Measurements from ENCODE around the gene EN1. TPM values are rescaled to one million over a fixed set of nuclear protein-coding genes. Genes with fewer than 3 reads are reported as not detected.

EN1 gene
- total RNA-seq, 4 donors from 2014 or later, result not detected

GRCh38 chr2:118811514-118812115 is 35.8 kb downstream of the EN1 start:
- intact Hi-C loops (cut with DNase I), result no loop called here
- no peak for DNase-seq
- peaks cover 0 to 95% (median 0%) of the 10 kb centered on the region in 4 donors for H3K27me3 ChIP-seq
- H3K36me3 ChIP-seq, result no peaks in the 10 kb centered on the region
- H3K4me1 ChIP-seq, result peaks cover 0 to 8% (median 0%) of the 10 kb centered on the region in 3 donors
- no peak overlapping the region for H3K4me3 ChIP-seq
- no peak overlapping the region for H3K27ac ChIP-seq
- H3K9me3 ChIP-seq, result no peaks in the 10 kb centered on the region
- 40 to 48% methylated on average over 2 of the region's 2 CpGs for WGBS, 2 donors
- TF ChIP-seq POLR2A (IDR thresholded peaks at IDR 0.05), result no peak
- TF ChIP-seq, protein P1, sequence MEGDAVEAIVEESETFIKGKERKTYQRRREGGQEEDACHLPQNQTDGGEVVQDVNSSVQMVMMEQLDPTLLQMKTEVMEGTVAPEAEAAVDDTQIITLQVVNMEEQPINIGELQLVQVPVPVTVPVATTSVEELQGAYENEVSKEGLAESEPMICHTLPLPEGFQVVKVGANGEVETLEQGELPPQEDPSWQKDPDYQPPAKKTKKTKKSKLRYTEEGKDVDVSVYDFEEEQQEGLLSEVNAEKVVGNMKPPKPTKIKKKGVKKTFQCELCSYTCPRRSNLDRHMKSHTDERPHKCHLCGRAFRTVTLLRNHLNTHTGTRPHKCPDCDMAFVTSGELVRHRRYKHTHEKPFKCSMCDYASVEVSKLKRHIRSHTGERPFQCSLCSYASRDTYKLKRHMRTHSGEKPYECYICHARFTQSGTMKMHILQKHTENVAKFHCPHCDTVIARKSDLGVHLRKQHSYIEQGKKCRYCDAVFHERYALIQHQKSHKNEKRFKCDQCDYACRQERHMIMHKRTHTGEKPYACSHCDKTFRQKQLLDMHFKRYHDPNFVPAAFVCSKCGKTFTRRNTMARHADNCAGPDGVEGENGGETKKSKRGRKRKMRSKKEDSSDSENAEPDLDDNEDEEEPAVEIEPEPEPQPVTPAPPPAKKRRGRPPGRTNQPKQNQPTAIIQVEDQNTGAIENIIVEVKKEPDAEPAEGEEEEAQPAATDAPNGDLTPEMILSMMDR (IDR thresholded peaks at IDR 0.05), result no peak

GRCh38 chr2:118810766-118811165 is 36.7 kb downstream of the EN1 start:
- DNase-seq, result no peak
- Histone ChIP-seq H3K9me3 (no peaks in the 10 kb centered on the region), H3K4me3 (no peak overlapping the region), H3K27me3 (peaks cover 0 to 95% (median 0%) of the 10 kb centered on the region in 4 donors), H3K36me3 (no peaks in the 10 kb centered on the region), H3K4me1 (peaks cover 0 to 8% (median 0%) of the 10 kb centered on the region in 3 donors), H3K27ac (no peak overlapping the region)
- intact Hi-C loops (cut with DNase I), result no loop called here
- TF ChIP-seq, protein P1 (IDR thresholded peaks at IDR 0.05), result no peak
- no peak for TF ChIP-seq POLR2A (IDR thresholded peaks at IDR 0.05)
- 76 to 83% methylated on average over 2 to 5 of the region's 7 CpGs for WGBS, 2 donors

DNA sequence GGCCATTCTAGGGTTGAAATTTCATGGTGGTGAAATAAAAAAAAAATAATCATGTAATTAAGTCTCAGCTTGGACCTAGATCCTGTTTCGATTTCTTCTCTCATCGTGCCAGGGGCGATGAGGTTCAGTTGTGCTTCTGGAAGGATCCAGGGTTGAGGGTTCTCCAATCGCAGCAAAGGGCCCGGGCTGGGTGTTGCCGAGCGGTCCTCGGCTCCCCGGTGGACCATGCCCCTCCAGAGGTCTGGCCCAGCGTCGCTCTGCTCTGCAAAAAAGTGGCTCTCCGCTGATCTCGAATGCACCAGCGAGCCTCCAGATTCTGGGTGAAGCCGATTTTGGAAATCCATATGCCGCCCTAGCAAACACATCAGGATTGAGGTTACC is 39.0 kb downstream of the EN1 start:
- no peak for TF ChIP-seq POLR2A (IDR thresholded peaks at IDR 0.05)
- TF ChIP-seq, protein P1 (IDR thresholded peaks at IDR 0.05), result no peak

DNA sequence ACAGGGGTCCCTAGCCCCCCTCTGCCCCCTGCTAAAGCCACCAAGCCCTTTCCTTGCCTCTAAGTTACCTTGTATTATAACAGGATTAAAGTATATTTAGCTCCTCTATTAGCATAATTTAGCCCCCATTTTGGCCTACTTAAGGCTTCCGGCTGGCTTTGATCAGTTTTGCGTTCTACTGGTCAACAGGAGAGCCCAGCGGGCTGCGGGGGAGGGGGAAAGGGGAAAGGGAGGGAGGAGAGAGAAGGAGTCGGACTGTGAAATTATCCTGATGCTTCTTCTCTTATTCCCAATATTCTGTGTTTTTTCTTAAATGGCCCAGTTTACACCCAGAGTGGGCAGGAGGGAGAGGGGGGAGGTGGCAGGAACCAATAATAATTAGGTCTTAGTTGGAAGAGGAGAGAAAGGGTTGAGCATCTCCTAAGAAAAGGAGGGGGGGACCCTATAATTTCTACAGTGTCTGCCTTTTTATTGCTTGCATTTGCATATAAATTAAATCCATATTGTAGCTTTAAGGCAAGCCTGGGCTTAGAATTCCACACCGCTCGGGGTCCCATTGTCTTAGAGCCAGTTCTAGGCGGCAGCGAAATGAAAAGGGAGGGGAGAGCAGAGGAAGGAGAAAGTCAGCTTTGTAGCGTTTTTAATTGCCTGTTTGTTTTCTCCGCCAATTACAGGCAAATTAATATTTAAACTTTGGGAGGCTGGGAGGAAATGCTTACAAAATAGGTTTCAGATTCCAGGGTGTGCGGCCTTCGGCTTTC is 39.6 kb downstream of the EN1 start:
- no peak overlapping the region for H3K27ac ChIP-seq

More for the DNA sequence above, 39.0 kb downstream of the EN1 start:
- no peak for DNase-seq
- peak overlapping the region in 3 of 4 donors; percentile 4 to 47 (median 15) for H3K4me3 ChIP-seq
- H3K36me3 ChIP-seq, result no peaks in the 10 kb centered on the region
- peaks cover 0 to 85% (median 0%) of the 10 kb centered on the region in 4 donors for H3K27me3 ChIP-seq
- no peak overlapping the region for H3K27ac ChIP-seq
- H3K9me3 ChIP-seq, result no peaks in the 10 kb centered on the region
- H3K4me1 ChIP-seq, result peaks cover 0 to 8% (median 0%) of the 10 kb centered on the region in 3 donors
- intact Hi-C loops (cut with DNase I), result no loop called here
- 16 to 22% methylated on average over 5 to 7 of the region's 16 CpGs for WGBS, 2 donors

More for the DNA sequence above, 39.6 kb downstream of the EN1 start:
- intact Hi-C loops (cut with DNase I), result no loop called here
- DNase-seq, result no peak
- 31 to 46% methylated on average over 10 to 13 of the region's 13 CpGs for WGBS, 2 donors
- Histone ChIP-seq H3K9me3 (no peaks in the 10 kb centered on the region), H3K27me3 (peaks cover 0 to 83% (median 0%) of the 10 kb centered on the region in 4 donors), H3K36me3 (no peaks in the 10 kb centered on the region), H3K4me1 (peaks cover 0 to 8% (median 0%) of the 10 kb centered on the region in 3 donors), H3K4me3 (peak overlapping the region in 3 of 4 donors; percentile 4 to 47 (median 15))
- TF ChIP-seq, protein P1 (IDR thresholded peaks at IDR 0.05), result no peak
- no peak for TF ChIP-seq POLR2A (IDR thresholded peaks at IDR 0.05)

All from esophagus squamous epithelium (tissue), 5 donors.